GM18499 (cell line): Measurements from ENCODE around the gene SFMBT2.

ENCODE experiments used
- ATAC-seq: cut with Tn5 transposase; IDR thresholded peaks from one replicate; pipeline ENCODE4 v1.9.1; 2021; ENCODE audit warnings: moderate number of reproducible peaks; ENCODE audit not compliant: insufficient read depth, unreplicated experiment

SFMBT2 gene

DNA sequence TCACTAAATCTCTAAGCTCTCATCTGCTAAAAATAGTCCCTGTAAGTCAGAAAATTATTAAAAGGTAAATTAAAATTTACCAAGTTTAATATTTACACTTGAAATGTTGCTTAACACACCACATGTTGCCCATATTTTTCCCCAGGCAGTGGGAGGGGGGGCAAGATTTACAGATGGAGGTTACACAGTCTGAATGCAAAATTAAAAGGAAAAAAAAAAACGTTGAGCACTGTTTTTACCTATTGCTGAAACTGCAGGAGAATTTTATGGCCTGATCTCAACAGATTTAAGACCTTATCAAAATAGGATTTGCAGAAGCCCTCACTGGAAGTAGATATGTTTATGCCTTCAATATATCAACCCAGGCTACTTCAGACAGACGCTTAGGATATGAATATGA lies 133.4 kb downstream of the SFMBT2 start:
- no peak for ATAC-seq

DNA sequence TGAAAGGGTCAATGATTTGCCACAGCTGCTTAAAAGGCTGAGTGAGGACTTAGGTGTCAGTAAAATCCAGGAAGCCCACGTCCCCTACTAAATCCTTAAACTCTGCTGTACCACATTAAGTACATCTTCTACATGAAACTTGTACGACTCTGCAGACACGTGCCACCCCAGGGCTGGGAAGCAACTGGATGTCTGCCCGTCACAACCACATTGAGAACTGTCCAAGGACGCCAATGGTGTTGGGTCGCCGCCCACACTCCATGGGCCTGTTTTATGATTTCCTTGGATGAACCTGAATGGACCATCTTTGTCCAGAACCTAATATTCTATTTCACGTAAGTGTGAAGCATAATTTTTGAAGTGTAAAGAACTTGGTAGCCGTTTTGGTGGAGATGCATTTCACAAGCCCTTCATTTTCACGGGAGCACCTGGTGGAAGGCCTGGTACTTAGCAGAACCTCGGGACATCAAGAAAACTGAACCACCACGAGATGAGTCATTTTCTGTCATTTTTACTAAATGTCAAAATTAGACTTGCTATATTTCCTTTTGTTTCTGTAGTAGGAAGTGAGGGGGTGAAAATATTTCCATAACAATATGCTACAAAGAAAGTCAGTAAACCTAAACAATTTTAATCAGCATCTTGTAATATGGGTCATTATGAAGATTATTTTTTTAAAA lies 134.9 kb downstream of the SFMBT2 start:
- no peak for ATAC-seq

DNA sequence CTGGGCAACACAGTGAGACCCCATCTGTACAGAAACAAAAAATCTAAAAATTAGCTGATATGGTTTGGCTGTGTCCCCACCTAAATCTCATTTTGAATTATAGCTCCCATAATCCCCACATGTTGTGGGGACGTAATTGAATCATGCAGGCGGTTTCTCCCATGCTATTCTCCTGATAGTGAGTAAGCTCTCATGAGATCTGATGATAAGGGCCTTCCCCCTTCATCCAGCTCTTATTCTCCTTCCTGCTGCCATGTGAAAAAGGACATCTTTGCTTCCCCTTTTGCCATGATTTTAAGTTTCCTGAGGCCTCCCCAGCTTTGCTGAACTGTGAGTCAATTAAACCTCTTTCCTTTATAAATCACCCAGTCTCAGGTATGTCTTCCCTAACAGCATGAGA lies 136.5 kb downstream of the SFMBT2 start:
- ATAC-seq = no peak

DNA sequence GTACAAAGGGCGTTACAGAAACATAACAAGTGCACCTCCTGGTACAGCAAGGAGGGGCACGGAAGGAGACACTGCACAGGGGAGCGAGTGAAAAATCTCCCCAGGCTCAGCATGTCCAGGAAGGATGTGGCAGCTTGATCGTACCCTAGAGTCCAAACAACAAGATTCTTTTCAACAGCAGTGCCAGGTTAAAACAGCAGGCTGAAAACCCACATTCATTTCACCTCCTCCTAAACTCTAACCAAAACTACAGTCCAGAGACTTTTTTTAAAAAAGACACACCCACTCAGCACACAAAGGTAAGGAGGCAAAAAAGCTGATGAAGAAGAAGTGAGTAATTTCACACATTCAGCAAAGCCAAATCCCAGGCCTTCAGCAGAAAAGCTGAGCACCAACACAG lies 138.8 kb downstream of the SFMBT2 start:
- ATAC-seq = no peak

DNA sequence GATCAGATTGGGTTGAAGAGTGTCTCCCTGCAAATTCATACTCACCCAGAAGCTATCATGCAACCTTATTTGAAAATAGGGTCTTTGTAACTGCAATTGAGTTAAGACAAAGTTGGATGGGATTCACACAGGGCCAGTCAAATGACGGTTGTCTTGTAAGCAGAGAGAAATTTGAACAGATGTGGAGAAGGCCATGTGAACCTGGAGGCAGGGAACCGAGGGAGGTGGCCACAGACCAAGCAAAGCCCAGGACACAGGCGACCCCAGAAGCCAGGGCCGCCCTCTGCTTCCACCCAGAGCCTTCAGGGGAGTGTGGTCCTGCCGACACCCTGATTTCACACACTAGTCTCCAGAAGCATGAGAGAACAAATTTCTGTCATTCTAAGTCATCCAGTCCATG lies 140.8 kb downstream of the SFMBT2 start:
- no peak for ATAC-seq

DNA sequence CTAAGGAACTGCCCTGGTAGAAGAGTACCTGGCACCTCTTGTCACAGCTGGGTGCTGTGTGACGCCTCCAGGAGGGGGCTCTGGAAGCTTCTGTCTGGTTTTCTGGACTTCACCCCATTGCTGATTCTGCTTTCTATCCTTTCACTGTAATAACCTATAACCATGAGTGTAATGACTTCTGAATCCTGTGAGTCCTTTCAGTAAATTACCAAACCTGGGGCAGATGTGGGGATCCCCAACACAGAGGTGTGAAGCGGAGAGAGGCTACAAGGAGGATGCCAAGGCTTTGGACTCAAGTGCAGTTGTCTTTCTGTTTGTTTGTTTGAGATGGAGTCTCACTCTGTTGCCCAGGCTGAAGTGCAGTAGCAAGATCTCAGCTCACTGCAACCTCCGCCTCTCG lies 143.7 kb downstream of the SFMBT2 start:
- no peak for ATAC-seq

DNA sequence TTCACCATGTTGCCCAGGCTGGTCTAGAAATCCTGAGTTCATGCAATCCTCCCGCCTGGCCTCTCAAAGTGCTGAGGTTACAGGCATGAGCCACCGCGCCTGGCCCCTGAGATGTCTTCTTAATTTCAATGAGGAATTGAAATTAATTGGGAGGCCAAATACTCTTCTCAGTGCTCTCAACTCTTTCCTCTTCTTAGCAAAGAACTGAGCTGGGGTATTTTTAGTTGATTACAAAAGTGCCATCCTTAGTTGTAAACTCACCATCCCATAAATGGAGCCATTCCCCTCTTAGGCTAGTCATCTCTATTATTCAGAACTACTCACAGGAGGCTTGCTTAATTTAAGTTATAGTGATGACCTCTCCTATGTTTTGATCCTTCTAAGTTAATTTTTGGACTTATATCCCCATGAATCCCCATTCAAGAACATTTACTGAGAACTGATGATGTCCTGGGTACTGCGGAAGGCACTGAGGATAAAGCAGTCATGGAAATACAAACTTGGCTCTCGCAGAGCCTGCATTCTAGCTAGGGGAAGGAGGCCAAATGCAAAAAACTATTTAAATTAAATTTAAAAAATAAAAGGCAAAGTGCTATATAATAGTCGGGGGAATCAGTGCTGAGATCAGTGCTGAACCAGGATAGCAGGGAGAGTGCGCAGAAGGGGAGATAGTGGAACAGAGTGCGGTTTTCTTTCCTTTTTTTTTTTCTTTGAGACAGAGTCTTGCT lies 145.3 kb downstream of the SFMBT2 start:
- ATAC-seq = no peak

DNA sequence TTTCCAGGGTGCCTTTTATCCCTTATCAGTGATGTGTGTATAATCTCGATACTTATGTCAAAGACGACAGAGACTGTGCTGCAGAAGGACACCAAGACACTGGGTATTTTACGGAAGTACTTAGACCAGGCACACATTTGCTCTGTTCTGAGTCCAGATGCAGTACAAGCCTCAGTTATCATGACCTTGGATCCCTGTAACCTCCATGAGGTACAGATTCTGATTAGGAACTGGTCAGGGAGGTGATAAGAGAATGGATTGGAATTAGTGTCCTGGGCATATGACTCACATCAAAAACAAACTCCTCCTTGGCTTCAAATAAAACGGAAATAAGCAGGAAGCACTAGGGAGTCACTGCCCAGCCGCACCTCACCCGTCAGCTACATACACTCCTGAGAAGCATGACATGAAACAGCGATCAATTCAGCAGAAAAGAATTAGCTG lies 146.5 kb downstream of the SFMBT2 start:
- ATAC-seq = no peak

DNA sequence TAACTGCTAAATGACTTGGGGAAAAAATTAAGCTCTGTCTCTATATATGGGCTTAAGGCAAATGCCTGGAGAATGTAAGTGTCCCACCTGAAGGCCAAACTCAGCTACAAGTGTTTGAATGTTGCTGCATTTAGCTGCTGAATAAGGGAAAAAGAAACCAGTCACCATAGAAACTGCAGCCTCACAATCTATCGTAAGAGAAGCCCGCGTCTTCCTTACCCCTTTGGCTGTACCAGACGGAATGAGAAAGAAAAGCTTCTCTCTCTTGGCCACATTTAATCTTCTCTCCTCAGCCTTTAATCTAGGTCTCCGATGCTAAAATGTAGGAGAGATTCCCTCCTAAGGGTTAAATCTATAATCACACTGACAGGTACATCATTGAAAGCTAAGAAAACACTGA lies 147.2 kb downstream of the SFMBT2 start:
- no peak for ATAC-seq

DNA sequence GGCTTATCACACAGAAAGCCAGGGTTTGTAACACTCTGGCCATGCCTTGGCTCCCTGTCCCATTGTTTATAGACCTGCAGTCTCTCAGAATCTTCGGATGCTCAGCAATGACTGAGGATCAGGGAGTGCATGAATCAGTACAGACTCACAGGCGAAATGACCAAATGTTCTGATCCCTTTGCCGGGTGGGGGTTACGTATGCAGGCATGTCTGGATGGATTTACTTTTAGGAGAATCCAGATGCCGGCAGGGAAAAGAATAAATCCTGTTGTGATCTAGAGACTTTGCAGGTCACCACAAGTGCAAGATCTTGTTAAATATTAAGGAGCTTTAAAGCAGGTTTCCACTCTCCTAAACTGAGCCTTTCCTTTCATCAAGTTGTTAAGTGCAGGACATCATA lies 149.5 kb downstream of the SFMBT2 start:
- no peak for ATAC-seq

DNA sequence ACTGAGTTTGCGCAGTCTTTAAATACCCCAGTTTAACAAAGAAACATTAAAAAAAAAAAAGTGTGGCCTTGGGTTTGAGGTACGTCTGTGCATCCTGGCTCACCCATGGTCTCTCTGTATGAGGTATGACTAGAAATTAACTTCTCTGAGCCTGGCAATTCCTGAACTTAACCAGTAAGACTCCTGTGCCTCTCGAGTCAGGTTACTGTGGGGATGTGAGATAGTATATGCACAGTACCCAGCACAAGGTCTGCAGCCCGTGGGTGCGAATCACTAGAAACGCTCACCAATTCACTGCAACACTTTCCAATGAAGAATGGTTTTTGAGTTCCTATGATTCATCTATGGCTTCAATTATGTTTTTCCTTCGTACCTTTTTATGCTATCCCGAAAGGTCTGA lies 149.9 kb downstream of the SFMBT2 start:
- ATAC-seq = no peak

DNA sequence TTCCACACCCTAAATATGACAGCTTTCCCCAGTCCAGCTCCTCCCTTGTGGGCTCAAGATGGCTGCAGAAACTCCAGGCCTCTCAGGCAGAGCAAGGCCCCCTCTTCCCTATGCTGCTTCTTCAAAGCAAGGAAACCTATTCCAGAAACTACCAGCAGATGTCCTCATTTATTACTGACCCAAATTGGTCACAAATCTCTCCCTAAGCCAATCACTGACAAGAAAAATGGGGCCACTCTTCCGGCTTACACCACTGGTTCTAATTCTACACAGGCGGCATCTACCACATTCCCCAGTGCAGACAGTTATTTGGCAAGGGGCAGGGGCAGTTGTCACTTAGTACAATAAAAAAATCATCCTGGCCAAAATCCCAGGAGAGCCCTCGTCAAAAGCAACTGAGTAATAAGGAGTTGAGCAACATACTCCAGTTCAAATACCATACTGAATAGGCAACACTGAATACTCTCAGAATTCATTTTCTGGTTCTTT lies 150.4 kb downstream of the SFMBT2 start:
- ATAC-seq = no peak

DNA sequence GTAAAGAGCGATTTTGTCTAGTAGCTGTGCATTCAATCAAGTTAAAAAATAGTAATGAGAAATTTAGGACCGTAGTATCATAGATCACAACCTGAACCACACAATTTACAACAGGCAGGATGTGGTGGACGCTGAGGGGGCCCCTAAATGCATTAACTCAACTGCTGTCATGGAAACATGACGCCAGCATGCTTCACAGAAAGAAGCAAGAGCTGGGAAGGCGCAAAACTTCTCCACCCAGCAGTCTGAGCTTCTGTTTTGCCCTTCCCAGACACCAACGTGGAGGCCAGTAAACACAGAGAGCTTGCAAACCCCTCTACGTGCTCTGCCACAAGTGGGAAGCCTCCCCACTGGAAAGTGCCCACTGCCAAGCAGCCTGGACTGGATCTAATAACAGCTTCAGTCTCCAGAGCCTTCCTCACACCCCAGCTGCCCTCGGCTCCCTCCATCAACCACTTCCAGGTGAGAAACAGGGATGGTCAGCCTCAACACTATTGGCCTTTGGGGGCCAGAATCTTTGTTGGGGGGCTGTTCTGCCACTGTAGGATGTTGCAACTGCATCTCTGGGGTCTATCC lies 151.8 kb downstream of the SFMBT2 start:
- ATAC-seq = no peak

DNA sequence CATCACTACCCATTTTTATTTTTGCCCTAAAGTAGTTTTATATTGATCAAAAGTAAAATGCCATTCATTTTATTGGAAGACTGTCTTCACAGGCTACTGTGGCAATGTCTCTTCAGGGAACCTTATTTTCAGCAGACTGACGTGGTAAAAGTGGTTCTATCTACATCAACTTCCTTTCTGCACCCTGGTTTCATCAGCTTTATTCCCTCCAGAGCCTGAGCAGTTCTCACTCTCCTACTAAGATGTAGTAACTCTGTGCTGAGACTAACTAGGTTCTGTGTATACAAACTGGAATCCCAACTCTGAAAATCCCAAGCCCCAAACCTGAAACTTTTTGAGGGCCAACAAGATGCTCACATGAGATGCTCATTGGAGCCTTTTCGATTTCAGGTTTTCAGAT lies 155.3 kb downstream of the SFMBT2 start:
- ATAC-seq = no peak

DNA sequence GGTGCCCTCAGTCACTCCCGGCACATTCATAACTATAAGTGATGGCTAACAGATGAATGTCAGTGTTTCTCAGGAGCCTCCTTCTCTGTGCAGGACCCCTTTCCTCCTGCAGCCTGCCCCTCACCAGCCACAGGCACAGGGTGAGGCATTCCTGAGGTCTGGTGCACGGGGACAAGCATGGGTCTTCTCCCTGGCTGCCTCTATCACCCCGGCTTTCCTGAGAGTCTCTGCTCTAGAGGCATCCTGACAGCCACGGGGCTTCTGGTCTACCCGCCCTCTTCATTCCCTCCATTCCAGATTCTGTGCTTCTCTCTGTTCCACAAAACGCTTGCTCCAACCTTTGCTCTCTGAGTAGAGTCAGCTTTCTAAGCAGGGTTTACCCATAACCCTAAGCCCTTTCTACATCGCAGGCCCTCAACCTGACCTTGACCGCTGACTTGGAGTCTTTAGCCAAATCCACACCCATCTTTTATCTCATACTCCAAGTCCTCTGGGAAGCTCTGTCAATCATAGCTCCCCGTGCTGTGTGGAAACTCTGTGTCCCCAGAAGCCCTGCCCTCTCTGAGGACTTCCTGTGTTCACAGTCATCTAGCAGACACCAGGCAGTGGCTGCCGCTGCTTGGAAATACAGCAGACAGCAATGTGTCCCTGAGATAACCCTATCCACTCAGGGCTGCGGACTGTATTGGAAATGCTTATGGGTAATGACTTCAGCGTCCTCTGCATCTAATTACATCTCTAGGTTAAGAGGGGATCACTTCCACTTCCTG lies 159.0 kb downstream of the SFMBT2 start:
- no peak for ATAC-seq

DNA sequence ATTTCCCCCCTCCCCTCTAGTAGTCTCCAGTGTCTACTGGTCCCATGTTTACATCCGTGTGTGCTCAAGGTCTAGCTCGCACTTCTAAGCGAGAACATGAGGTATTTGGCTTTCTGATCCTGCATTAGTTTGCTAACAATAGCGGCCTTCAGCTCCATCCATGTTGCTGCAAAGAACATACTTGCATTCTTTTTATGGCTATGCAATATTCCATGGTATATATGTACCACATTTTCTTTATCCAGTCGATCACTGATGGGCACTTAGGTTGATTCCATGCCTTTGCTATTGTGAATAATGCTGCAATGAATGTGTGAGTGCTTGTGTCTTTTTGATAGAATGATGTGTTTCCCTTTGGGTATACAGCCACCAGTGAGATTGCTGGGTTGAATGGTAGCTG lies 160.6 kb downstream of the SFMBT2 start:
- ATAC-seq = no peak

DNA sequence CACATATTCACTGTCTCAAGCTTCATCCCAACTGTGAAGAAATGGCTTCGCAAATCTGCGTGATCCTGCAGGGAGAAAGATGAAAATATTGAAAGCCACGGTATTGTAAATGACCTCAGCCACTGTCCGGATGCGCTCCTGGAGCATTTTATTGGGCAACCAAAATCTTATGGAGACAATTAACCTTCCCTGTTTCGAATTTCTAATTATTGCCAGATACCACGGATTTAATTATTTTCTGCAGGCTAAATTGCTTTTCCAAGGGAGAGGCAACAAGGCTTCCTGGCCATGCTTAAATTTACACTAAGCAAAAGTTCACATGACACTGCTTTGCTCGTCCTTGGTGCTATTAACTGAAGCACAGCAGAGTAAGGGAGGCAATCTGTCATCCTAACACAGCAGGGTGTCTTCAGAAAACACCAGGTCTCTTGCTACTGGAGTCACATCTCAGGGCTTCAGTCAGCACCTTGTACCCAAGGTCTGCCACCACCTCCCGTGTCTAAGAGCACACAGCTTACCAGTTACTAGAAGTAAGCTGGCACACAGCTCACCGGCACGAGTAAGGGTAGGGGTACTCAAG lies 162.2 kb downstream of the SFMBT2 start:
- no peak for ATAC-seq

DNA sequence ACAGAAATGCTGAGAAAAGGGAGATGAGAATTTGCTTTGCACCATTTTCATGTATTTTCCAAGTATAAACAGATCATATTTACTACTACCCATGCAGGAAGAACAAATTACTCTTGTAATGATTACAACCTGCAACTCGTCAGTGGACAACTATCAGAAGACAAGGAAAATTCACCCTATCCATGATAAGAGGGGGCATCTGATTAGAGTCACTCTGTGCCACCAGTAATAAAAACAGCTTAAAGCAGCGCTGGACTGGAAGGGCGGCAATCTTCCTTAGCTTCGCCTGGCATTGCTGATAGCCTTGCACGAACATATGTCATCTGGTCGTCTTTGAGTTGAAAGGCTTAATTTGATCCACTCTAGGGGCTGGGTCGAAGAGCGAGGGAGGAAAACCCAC lies 162.7 kb downstream of the SFMBT2 start:
- ATAC-seq = no peak

DNA sequence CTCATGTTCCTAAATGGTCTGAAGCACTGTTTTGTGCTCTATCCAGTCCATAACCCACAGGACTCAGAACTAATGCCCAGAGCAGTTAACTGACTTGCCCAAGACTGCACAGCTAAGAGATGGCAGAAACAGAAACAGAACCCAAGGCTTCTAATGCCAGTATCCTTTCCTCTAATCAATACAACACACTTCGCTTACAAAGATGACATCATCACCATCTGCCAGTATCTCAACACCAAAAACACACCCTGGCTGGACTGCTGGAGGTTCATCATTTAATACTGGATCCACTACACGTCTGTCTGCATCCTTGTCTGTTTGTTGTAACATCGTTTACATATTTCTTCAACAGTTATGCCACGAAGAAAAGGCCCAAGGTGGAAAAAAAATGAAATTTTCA lies 165.3 kb downstream of the SFMBT2 start:
- ATAC-seq = no peak

DNA sequence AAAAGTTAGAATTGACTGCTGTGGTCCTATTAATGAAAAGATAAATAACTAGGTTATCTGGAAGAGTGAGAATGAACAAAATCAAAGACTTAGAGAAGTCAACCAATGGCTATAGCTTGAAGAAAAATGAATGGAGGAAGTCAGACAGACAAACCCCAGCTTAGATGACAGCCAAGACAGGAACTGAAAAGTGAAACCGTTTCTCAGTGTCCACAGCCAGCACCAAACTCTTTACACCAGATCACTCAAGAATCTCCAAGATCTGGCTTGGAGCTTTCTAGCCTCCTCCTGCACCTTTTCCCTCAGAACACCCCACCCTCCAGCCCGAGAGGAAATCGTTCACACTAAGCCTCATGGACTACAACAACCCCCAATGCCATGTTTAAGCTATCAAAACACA lies 167.0 kb downstream of the SFMBT2 start:
- ATAC-seq = peak; percentile 74

DNA sequence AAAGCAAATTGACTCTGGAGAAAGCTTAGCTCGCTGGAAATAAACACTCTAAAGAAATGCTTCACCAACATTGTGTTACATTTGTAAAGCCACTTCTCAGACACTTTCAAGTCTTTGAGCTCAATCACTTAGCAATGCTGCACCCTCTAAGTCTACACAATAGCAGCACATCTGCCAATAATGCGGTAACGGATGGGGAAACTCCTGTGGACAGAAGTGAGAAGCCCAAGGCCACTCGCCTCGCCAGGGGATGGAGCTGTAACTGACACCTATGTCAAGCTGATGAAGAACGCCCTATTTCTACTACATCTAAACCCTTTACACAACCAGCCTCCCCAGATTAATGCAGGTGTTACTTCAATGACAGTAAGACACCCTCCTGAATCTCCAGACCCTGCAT lies 167.7 kb downstream of the SFMBT2 start:
- ATAC-seq = no peak
